Gastroesophageal sphincter (tissue), 4 donors: ENCODE results near the gene FAM3A. TPM values are rescaled to one million over a fixed set of nuclear protein-coding genes. Genes with fewer than 3 reads are reported as not detected.
A peak's percentile ranks its signal among the peaks of the same experiment; 100 is the strongest.

Source experiments
- ATAC-seq: fragments of 150-250 bp; one replicate; pipeline ENCODE4 v1.9.1; 2016; ENCODE audit warnings: mild to moderate bottlenecking, moderate library complexity
- H3K27ac ChIP-seq, 4 donors: fragments of 200-600 bp; sonication (generic) in 3 of 4; 1 replicate in 3 of 4; 2 replicates in 1 of 4; pipeline ENCODE4 v1.5.1; 2016 to 2019
- H3K27me3 ChIP-seq: fragments of 200-600 bp; sonication (generic); one replicate; pipeline ENCODE4 v1.5.1; 2019
- H3K36me3 ChIP-seq, 2 donors: fragments of 200-600 bp; sonication (generic); one replicate each; pipeline ENCODE4 v1.5.1; 2019; ENCODE audit warnings: control low read depth in 1 of 2
- H3K4me1 ChIP-seq, 3 donors: fragments of 200-600 bp; sonication (generic); 1 replicate in 2 of 3; 2 replicates in 1 of 3; pipeline ENCODE4 v1.5.1; 2016 to 2019; ENCODE audit warnings: control low read depth in 2 of 3
- H3K4me3 ChIP-seq, 2 donors: fragments of 200-600 bp; sonication (generic); one replicate each; pipeline ENCODE4 v1.5.1; 2019; ENCODE audit warnings: mild to moderate bottlenecking in 1 of 2, moderate library complexity in 1 of 2
- H3K9me3 ChIP-seq, 3 donors: fragments of 200-600 bp; sonication (generic); one replicate each; pipeline ENCODE4 v1.5.1; 2017 to 2019; ENCODE audit warnings: control low read depth in 2 of 3
- CTCF ChIP-seq, 4 experiments: fragments of 200-600 bp in 2 of 4; fragments of 450-650 bp in 2 of 4; sonication (generic) in 1 of 4; IDR thresholded peaks; one replicate each; pipeline ENCODE4 v1.5.1; 2017 to 2019; ENCODE audit warnings: antibody characterized with exemption in 4 of 4, mild to moderate bottlenecking in 2 of 4, moderate library complexity in 2 of 4
- EP300 ChIP-seq: sonication (generic); formaldehyde crosslinking; IDR thresholded peaks from one replicate; pipeline ENCODE4 v1.6.1; 2017; ENCODE audit warnings: antibody characterized with exemption, mild to moderate bottlenecking
- POLR2A ChIP-seq, 2 donors: fragments of 450-650 bp; IDR thresholded peaks; one replicate each; pipeline ENCODE4 v1.6.1; 2017; ENCODE audit warnings: antibody characterized with exemption in 2 of 2, mild to moderate bottlenecking in 2 of 2, moderate library complexity in 1 of 2
- POLR2AphosphoS5 ChIP-seq: sonication (generic); formaldehyde crosslinking; IDR thresholded peaks from one replicate; pipeline ENCODE4 v1.6.1; 2017; ENCODE audit warnings: antibody characterized with exemption
- WGBS, 2 donors: methylation state at CpG; one replicate each; pipeline ENCODE4 v1.1.5; 2018; ENCODE audit warnings: low coverage in 1 of 2; 5-methylcytosine and 5-hydroxymethylcytosine counted together
- total RNA-seq, 4 donors: library from RNA; depleted of rRNA; stranded (reverse); fragments of >200 nt; gene quantifications; one replicate each; pipeline ENCODE4 v1.1.0, GENCODE V29; 2016

The FAM3A gene
- total RNA-seq, 4 donors from 2014 or later: 36.6 to 44.4 (median 40.5) TPM

GRCh38 chrX:154481195-154481594 lies 34.8 kb downstream of the FAM3A start:
- TF ChIP-seq POLR2AphosphoS5: no peak
- Histone ChIP-seq H3K4me3 (no peak overlapping the region), H3K4me1 (peaks cover 0 to 30% (median 7%) of the 10 kb centered on the region in 3 donors), H3K27ac (no peak overlapping the region), H3K9me3 (no peaks in the 10 kb centered on the region), H3K27me3 (no peaks in the 10 kb centered on the region), H3K36me3 (peaks cover 0 to 9% of the 10 kb centered on the region in 2 donors)
- ATAC-seq: no peak
- WGBS, 2 donors: 87 to 100% methylated on average over 1 to 3 of the region's 5 CpGs

- ATAC-seq: peak; percentile 95
- no peaks in the 10 kb centered on the region for H3K36me3 ChIP-seq
- H3K4me3 ChIP-seq: peak within 1 kb of the TSS; percentile 41 to 59
- 47% methylated on average over 11 of the region's 85 CpGs; no CpG with 5 or more reads in 1 of the 2 donors for WGBS, 2 donors
- TF ChIP-seq POLR2A (IDR thresholded peaks at IDR 0.05): peak; percentile 29 to 45
- TF ChIP-seq EP300: no peak
- peak; percentile 31 for TF ChIP-seq POLR2AphosphoS5
- peaks cover 0 to 10% (median 3%) of the 10 kb centered on the region in 3 donors for H3K4me1 ChIP-seq
- H3K9me3 ChIP-seq: no peaks in the 10 kb centered on the region
- peak within 1 kb of the TSS; percentile 60 to 87 (median 84) for H3K27ac ChIP-seq
- no peaks in the 10 kb centered on the region for H3K27me3 ChIP-seq
Observed at GRCh38 chrX:154478728-154479622, 37.1 kb downstream of the FAM3A start, which contains the start of gene LAGE3. Gene LAGE3, minus strand, starts transcription at chrX:154479281. Its CDS starts 366 bp downstream, at chrX:154478915.

GRCh38 chrX:154477891-154478477 lies 38.0 kb downstream of the FAM3A start:
- WGBS, 2 donors: 59 to 88% methylated on average over 8 to 9 of the region's 24 CpGs
- H3K4me3 ChIP-seq: peak overlapping the region; percentile 41 to 59
- peaks cover 0 to 10% (median 3%) of the 10 kb centered on the region in 3 donors for H3K4me1 ChIP-seq
- H3K27ac ChIP-seq: peak overlapping the region; percentile 60 to 87 (median 84)
- no peaks in the 10 kb centered on the region for H3K27me3 ChIP-seq
- no peak for TF ChIP-seq EP300
- no peak for TF ChIP-seq POLR2AphosphoS5
- TF ChIP-seq POLR2A (IDR thresholded peaks at IDR 0.05): no peak
- TF ChIP-seq CTCF (IDR thresholded peaks at IDR 0.05): no peak
- peaks cover 0 to 4% of the 10 kb centered on the region in 2 donors for H3K36me3 ChIP-seq
- ATAC-seq: no peak
- no peaks in the 10 kb centered on the region for H3K9me3 ChIP-seq

- Histone ChIP-seq H3K36me3 (peaks cover 0 to 16% of the 10 kb centered on the region in 2 donors), H3K9me3 (no peaks in the 10 kb centered on the region), H3K27me3 (no peaks in the 10 kb centered on the region), H3K4me1 (peaks cover 0 to 10% (median 3%) of the 10 kb centered on the region in 3 donors), H3K4me3 (no peak overlapping the region), H3K27ac (no peak overlapping the region)
- 80 to 85% methylated on average over 1 to 5 of the region's 8 CpGs for WGBS, 2 donors
- TF ChIP-seq POLR2AphosphoS5 (no peak), EP300 (no peak), CTCF (IDR thresholded peaks at IDR 0.05) (no peak), POLR2A (IDR thresholded peaks at IDR 0.05) (no peak)
- ATAC-seq: no peak
Observed at GRCh38 chrX:154476821-154477220, 39.2 kb downstream of the FAM3A start.

- no peaks in the 10 kb centered on the region for H3K27me3 ChIP-seq
- no peak overlapping the region for H3K4me3 ChIP-seq
- 40 to 68% methylated on average over 1 to 3 of the region's 7 CpGs for WGBS, 2 donors
- peaks cover 0 to 10% (median 0%) of the 10 kb centered on the region in 3 donors for H3K4me1 ChIP-seq
- ATAC-seq: no peak
- no peaks in the 10 kb centered on the region for H3K9me3 ChIP-seq
- no peak for TF ChIP-seq POLR2A (IDR thresholded peaks at IDR 0.05)
- no peak for TF ChIP-seq CTCF (IDR thresholded peaks at IDR 0.05)
- TF ChIP-seq EP300: no peak
- no peak for TF ChIP-seq POLR2AphosphoS5
- H3K27ac ChIP-seq: no peak overlapping the region
- peaks cover 0 to 47% of the 10 kb centered on the region in 2 donors for H3K36me3 ChIP-seq
Observed at GRCh38 chrX:154473683-154474082, 42.3 kb downstream of the FAM3A start.
